Stimulated activated naive CD4-positive, alpha-beta T cell treated with Interleukin-2 at 50 U/mL for 16 hours (primary cell): Measurements from ENCODE around the gene OR5M3.

ENCODE experiments used
- DNase-seq: peaks from one replicate; lab custom pipeline; 2025; lab: John Stamatoyannopoulos, UW

The OR5M3 gene

DNA sequence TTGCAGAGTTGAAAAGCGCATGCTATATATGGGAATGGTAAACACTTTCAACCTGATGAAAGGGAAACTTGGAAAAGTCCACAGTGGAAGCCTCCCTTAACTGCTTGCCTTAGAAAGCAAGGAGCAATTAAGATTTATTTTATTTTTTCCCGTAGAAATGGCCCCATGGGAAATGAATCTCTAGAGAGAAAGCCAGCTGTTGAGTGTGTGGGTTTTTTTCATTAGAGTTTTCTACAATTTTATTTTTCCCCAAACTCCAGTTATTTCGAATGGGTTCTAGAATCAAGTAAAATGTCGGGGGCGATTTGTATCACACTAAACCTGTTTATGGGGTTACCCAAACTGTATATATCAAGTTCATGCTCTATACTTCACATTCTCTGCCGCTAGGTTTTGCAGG lies at the start of gene OR5M3:
Gene OR5M3 (minus strand): TSS at position 101 of the 400 bp plus-strand sequence. CDS start 2,855 bp downstream, outside the sequence.
- DNase-seq: no peak

DNA sequence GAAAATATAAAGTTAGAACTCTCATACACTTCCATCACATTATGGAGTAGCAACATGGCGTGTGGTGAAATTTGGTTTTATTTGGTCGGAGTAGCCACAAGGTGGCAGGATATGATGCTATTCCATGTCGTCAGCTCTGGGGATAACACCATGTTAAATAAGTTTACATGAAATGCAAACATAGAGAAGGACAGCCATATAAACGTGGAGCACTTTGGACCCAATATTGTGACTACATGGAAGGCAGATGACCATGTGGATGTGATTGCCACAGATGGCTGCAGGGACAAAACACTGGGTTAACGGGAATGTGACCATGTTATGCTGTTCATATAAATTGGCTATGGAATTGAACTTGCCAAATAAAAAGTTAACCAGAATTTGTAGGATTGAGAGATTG lies 48.9 kb upstream of the OR5M3 start:
- no peak for DNase-seq

DNA sequence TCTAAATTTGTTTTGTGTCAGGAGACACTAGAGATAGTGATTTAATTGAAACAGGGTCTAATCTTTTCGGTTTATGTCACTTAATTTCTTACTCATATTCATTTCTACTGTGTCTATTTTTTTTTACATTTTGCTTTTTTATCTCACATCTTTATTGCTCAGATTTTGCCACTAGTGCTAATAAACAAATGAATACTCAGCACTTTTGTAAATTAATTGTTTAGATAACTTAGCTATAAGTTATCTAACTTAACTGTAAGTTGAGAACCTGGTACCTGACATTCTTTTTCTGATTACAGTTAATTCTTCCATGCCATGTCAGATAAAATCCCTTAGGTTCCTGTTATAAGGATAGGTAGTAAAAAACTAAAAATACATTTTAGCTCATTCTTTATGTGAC lies 40.1 kb upstream of the OR5M3 start:
- no peak for DNase-seq

DNA sequence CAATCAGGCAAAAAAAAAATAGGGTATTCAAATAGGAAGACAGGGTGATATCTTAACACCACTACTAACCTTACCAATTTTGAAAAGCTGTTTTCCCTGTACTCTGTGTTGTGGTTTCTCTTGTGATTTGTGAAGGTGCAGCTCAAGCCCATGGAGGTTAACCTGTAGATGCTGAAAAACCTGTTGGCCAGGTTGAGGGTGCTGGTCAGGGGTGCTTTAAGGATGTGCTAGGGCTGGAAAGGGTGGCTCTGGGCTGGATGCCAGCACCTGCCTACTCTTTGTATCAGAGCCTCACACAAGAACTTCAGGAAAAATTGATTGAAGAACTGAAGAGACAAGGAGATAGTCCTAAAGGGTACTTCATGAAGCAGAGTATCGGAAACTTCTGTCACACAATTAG lies 36.3 kb upstream of the OR5M3 start:
- DNase-seq: no peak

DNA sequence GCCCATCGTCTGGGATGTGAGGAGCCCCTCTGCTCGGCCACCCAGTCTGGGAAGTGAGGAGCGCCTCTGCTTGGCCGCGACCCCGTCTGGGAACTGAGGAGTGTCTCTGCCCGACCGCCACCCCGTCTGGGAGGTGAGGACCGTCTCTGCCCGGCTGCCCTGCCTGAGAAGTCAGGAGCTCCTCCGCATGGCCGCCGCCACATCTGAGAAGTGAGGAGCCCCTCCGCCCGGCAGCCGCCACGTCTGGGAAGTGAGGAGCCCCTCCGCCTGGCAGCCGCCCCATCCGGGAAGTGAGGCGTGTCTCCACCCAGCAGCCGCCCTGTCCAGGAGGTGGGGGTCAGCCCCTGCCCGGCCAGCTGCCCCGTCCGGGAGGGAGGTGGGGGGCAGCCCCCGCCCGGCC lies 23.9 kb upstream of the OR5M3 start:
- no peak for DNase-seq

DNA sequence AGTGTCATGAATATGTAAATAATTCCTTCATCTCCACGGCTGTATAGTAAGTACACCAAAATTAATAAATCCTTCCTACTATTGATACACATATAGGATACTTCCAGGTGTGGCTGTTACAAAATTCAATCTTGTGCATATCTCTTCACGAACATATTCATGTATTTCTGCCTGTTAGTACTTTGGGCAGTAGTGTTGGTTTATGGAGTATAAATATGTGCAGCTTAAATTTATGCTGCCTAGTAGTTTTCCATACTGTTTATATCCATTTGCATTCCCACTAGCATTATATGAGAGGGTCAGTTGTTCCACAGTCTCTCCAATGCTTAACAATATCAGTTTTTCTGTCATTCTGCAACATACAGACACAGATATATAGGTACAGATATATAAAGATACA lies 22.0 kb upstream of the OR5M3 start:
- no peak for DNase-seq

DNA sequence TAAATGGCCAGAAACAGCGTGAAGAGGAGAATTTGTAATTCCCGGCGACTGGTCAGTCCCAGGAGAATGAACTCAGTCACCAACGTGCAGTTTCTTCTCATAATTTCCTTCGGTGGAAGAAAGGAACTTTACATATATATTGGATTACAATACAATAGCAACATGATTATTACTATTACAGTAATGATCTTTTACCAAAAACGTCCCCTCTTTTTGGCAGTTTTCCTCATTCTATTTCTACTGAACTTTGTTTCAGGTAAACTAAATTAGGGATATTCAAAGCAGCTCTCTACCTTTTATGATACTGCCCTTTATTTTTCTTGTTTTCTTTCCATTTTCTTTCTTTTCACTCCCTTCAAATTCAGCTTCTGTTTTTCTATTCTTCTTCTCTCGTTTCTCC lies 18.1 kb upstream of the OR5M3 start, which contains the start of gene OR5M8:
Gene OR5M8 (minus strand): TSS at position 101 of the 400 bp plus-strand sequence. CDS start 0 bp downstream, at position 101.
- DNase-seq: no peak

DNA sequence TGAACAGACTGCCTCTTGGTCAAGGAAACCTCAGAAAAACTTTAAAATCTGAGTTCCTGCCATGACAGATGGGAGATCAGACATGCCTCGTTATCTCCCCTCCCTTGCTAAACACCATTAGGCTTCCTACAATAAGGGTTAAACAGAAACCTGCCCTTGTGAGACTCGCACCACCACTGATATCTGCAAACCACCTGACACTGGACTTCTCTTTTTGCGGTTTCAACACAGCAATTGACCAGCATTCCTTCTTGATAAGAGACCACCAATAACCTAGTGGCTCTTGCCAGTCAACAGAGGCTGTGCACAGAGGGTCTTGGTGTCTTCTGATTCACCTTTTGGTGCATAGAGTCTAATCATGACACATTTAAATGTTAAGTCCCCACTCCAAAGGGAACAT lies 13.6 kb upstream of the OR5M3 start:
- no peak for DNase-seq

DNA sequence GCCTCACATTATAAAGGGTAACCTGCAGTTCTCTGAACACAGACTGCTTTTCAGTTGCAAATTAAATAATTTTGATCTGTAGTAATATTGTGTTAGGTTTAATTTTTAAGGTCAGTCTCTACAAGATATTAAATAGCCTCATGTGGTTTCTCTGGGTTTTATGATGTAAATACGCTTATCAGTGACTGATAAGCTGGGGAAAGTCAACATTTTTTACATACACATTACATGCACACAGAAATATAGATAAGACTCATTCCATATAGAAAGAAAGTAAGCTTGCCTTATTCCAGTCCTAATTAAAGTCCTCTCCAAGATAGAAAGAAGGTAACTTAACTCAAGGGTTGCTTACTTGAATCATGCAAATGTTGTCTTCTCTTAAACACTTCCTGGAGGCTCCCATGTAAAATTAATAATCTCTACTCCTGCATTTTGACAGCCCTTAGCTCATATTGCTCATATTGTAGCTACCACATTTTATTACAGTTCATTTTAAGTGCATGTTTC lies 1.6 kb upstream of the OR5M3 start:
- no peak for DNase-seq

DNA sequence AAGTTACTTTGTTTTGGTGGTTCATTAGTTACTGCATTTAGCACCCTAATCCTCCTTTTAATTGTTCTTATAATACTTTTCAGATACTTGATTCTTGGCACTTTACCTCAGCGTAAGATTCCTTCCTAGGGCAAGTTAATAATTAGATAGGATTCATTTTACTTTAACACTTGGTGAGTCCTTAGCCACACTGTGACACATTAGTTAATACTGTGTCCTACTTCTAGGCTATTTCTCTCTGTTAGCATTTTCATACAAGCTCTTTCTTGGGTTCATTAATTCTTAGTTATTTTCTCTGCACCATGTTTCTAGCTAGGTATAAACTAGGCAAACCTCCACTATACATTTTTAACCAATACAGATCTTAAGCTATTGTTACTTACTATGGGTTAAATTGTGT lies 16.1 kb downstream of the OR5M3 start:
- DNase-seq: no peak

DNA sequence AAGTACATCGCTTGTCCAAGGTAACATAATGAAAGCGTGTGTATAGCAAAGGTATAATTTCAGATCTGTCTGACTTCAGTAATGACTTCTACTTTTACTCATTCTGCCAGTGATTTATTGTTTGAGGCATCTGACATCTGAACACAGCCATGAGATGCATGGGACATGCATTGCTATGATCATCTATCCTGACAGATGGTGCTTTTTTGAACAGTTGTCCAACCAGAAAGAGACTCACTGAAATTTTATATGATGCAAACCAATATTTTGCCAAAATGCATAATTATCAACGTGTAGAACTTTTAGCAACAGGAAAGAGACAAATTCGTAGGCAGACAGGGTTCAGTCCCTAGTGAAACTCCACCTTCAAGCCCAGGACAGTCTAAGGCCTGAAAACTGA lies 19.6 kb downstream of the OR5M3 start:
- no peak for DNase-seq
